Activated CD8-positive, alpha-beta T cell treated with anti-CD3 and anti-CD28 coated beads, Interleukin-2, amount 10 ng/mL, durations not matched to agents 7 days and 5 days (primary cell): ENCODE data around the gene ZNF160. TPM values are rescaled to one million over a fixed set of nuclear protein-coding genes. Genes with fewer than 3 reads are reported as not detected.
"Not testable (repeated sequence)": the region's sequence is repeated elsewhere in the genome, so short reads cannot be mapped to it uniquely, and the experiment has no call there.

Experiments used
- ATAC-seq: fragments of 150-1000 bp; cut with Tn5 transposase; one replicate; pipeline ENCODE4 v1.10.0; 2021; ENCODE audit warnings: moderate library complexity
- CTCF ChIA-PET: fragments of 350-600 bp; sonication (Branson Sonifier 250); formaldehyde crosslinking; loops from one replicate; lab custom pipeline; 2021; ENCODE audit warnings: antibody characterized with exemption; lab: Charles Lee
- POLR2A ChIA-PET: fragments of 350-600 bp; sonication (Branson Sonifier 250); formaldehyde crosslinking; loops from one replicate; lab custom pipeline; 2021; ENCODE audit warnings: antibody characterized with exemption; lab: Charles Lee
- DNase-seq: peaks from one replicate; pipeline ENCODE4 v3.0.0-alpha.2; 2020
- H3K27ac Mint-ChIP-seq: one replicate; pipeline ENCODE4 v1.8.0; 2021; ENCODE audit warnings: mild to moderate bottlenecking, mixed read lengths
- H3K27me3 Mint-ChIP-seq: one replicate; pipeline ENCODE4 v1.8.0; 2021; ENCODE audit warnings: low read depth, mixed read lengths
- H3K36me3 Mint-ChIP-seq: one replicate; pipeline ENCODE4 v1.8.0; 2021; ENCODE audit warnings: low read depth, mixed read lengths
- H3K4me1 Mint-ChIP-seq: one replicate; pipeline ENCODE4 v1.8.0; 2021; ENCODE audit warnings: low read depth, mixed read lengths
- H3K4me3 Mint-ChIP-seq: one replicate; pipeline ENCODE4 v1.8.0; 2021; ENCODE audit warnings: mild to moderate bottlenecking, mixed read lengths
- H3K9me3 Mint-ChIP-seq: one replicate; pipeline ENCODE4 v1.8.0; 2022; ENCODE audit warnings: mixed read lengths; ENCODE audit not compliant: insufficient read depth
- total RNA-seq, 2 experiments: library from RNA; stranded (reverse); gene quantifications; one replicate each; pipeline ENCODE4 v1.2.3, GENCODE V29; 2021

The ZNF160 gene
- total RNA-seq, 2 experiments from 2014 or later, result 36.5 to 42.2 TPM

DNA sequence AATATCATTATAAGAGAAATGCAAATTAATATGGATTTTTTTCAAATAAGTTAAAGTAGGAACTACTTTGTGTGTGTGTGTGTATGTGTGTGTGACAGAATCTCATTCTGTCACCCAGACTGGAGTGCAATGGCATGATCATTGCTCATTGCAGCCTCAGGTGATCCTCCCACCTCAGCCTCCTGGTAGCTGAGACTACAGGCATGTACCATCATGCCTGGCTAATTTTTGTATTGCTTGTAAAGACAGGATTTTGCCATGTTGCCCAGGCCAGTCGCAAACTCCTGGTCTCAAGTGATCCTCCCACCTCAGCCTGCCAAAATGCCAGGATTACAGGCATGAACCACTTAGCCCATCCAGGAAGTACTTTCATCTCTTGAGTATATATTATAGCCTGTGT is 61.9 kb downstream of the ZNF160 start:
- DNase-seq (no peak), ATAC-seq (no peak)
- CTCF ChIA-PET, result no interaction called here
- H3K27ac Mint-ChIP-seq, result no peak overlapping the region
- peaks cover 23% of the 10 kb centered on the region for H3K9me3 Mint-ChIP-seq
- H3K36me3 Mint-ChIP-seq, result peaks cover 10% of the 10 kb centered on the region
- no peaks in the 10 kb centered on the region for H3K4me1 Mint-ChIP-seq
- no peak overlapping the region for H3K4me3 Mint-ChIP-seq
- H3K27me3 Mint-ChIP-seq, result no peaks in the 10 kb centered on the region
- POLR2A ChIA-PET, result no interaction called here

DNA sequence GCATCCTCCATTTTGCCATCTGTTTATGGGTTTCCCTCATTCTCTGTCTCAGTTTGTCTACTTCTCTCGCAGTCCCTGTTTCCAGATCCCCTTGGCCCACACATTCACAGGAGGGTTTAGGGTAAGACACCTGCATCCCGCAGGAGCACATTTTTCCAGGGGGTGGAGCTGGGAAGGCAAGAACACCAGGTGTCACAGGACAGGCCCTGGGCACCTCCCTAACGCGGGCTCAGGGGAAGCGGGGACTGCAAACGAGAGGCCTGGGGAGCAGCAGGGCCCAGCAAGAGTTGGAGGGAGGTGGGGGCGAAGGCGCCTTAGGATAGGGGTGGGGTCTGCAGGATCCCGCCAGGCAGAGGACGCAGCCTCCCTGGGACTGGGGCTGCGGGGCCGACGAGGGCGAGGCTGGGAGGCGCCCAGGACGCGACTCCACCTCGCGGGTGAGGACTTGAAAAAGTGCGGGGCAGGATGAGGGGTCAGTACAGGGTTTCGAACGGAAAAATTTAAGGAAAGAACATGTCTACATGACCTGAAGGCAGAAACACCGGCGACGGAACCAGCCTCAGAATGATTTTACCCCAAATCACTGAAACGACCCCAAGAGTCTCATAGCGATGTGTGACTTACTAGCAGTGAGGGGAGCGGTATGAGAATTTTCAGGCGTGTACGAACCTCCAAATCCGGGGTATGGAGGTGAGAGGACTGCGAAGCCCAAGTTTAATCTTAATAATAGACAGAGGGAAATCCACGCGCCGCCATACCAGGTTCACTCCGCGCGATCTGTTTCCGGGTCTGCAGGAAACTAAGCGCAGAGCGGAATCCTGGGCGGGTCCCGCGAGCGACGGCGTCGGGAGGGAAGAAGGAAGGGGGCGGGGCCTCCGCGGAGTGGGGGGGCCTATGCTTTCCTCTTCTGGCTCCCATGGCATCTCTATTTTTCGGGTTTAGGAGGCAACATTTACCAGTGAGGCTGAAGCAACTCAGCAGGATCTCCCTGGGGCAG is 65.8 kb downstream of the ZNF160 start:
- H3K27me3 Mint-ChIP-seq, result no peaks in the 10 kb centered on the region
- no peaks in the 10 kb centered on the region for H3K4me1 Mint-ChIP-seq
- peak; percentile 49 for DNase-seq
- ChIA-PET CTCF (no interaction called here), POLR2A (no interaction called here)
- no peak for ATAC-seq
- peaks cover 11% of the 10 kb centered on the region for H3K36me3 Mint-ChIP-seq
- H3K9me3 Mint-ChIP-seq, result peaks cover 21% of the 10 kb centered on the region
- peak overlapping the region; percentile 40 for H3K4me3 Mint-ChIP-seq
- peak overlapping the region; percentile 4 for H3K27ac Mint-ChIP-seq

DNA sequence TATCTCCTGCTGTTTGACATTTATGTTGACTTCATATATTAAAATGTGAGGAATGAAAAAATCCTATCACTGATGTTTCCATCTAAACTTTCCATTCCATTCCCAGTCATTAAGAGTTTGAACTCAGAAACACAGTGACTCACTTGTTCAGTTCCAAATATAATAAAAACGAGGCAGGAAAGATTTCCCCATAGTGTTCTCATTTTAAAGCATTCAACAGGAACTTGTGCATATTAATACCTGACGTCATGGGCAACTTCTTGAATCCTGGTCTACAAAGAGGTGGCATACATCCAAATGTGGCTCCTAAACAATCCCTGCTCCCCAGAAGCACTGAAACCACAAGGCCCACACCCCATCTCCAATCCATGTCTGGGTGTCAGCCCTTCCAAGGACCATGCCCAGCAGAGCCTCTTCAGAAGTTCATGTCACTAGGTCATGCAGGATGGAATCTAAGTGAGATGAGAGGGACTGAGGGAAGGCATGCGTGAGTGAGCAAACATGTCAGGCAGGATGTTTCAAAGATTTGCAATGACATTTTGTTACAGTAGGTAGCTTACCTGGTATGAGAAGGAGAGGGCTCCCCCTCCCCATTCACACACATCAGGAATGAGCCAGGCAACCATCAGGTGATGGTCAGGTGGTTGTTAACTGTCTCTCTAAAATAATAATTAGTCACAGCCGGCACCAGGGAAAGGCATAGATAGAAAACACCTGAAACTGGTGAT is 68.1 kb downstream of the ZNF160 start:
- CTCF ChIA-PET, result no interaction called here

DNA sequence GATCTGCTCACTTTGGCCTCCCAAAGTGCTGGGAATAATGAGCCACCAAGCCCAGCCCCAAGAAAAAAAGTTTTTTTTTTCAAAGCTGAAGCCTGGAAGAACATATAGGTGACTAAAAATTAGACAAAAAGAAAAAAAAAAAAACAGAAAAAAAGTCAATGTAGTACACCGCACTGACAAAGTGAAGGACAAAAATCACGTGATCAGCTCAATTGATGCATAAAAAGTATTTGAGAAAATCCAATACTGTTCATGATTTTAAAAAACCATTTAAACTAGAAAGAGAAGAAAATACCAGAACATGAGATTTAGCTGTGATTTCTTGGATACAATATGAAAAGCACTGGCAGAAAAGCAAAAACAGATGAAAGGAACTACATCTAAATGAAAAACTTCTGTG is 69.2 kb downstream of the ZNF160 start:
- no peaks in the 10 kb centered on the region for H3K27me3 Mint-ChIP-seq
- no peak for ATAC-seq

More for the DNA sequence above, 68.1 kb downstream of the ZNF160 start:
- Mint-ChIP-seq H3K36me3 (peaks cover 11% of the 10 kb centered on the region), H3K27ac (no peak overlapping the region), H3K4me3 (no peak overlapping the region), H3K27me3 (no peaks in the 10 kb centered on the region), H3K4me1 (no peaks in the 10 kb centered on the region), H3K9me3 (peaks cover 27% of the 10 kb centered on the region)
- ATAC-seq (no peak), DNase-seq (no peak)
- POLR2A ChIA-PET, result interaction anchor here (0.6 kb wide), 1 partner anchor 684 kb away, joined by 3 read pairs; no protein-coding TSS in a partner anchor

DNA sequence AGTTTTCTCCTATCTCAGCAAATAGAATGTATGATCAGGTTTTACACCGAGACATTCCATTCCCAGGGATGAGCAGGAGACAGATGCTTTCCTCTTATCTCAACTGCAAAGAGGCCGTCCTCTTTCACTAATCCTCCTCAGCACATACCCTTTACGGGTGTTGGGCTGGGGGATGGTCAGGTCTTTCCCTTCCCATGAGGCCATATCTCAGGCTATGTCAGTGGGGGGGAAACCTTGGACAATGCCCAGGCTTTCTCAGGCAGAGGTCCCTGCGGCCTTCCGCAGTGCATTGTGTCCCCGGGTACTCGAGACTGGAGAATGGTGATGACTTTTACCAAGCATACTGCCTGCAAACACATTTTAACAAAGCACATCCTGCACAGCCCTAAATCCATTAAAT is 74.9 kb downstream of the ZNF160 start:
- H3K27ac Mint-ChIP-seq, H3K4me1 Mint-ChIP-seq, H3K27me3 Mint-ChIP-seq, ATAC-seq, H3K4me3 Mint-ChIP-seq, DNase-seq, CTCF ChIA-PET, H3K36me3 Mint-ChIP-seq, POLR2A ChIA-PET: not testable (repeated sequence)
- H3K9me3 Mint-ChIP-seq, result peaks cover 55% of the 10 kb centered on the region

More for the DNA sequence above, 69.2 kb downstream of the ZNF160 start:
- peaks cover 37% of the 10 kb centered on the region for H3K9me3 Mint-ChIP-seq
- H3K36me3 Mint-ChIP-seq, result peaks cover 11% of the 10 kb centered on the region
- ChIA-PET CTCF (no interaction called here), POLR2A (no interaction called here)
- no peaks in the 10 kb centered on the region for H3K4me1 Mint-ChIP-seq
- no peak overlapping the region for H3K4me3 Mint-ChIP-seq
- DNase-seq, result no peak
- H3K27ac Mint-ChIP-seq, result no peak overlapping the region

DNA sequence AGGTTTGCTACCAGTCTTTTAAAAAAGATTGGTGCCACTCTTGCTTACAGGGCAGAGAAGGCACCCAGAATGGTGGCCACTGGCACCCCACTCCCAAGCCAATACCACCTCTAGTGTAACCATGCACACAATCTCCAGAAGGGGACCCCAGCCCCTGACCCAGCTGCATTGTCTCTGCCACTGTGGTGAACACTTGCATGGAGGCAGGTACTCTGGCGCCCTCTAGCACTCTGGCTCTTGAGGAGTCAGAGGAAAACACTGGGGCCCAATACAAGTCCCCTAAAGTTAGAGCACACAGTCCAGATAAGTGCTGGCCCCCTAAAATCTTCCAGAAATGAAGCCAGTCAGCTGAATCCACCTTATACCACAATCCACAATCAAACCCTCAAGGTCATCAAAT is 83.5 kb downstream of the ZNF160 start:
- ChIA-PET POLR2A (no interaction called here), CTCF (no interaction called here)
- H3K36me3 Mint-ChIP-seq, result no peaks in the 10 kb centered on the region
- H3K27me3 Mint-ChIP-seq, result no peaks in the 10 kb centered on the region
- ATAC-seq (no peak), DNase-seq (peak; percentile 25)
- no peak overlapping the region for H3K27ac Mint-ChIP-seq
- H3K4me1 Mint-ChIP-seq, result no peaks in the 10 kb centered on the region
- H3K4me3 Mint-ChIP-seq, result no peak overlapping the region
- H3K9me3 Mint-ChIP-seq, result peaks cover 43% of the 10 kb centered on the region

Other genes starting within 250 kb of the ZNF160 start
- gene ZNF468, start 245.8 kb downstream of the ZNF160 start, total RNA-seq, result 10 to 100 TPM; 21.2 to 26.7 TPM
- gene ZNF320, start 205.8 kb downstream of the ZNF160 start, total RNA-seq, result 10 to 100 TPM in 1 of 2 experiments, 1 to 10 TPM in 1; 7.9 to 10.5 TPM
- gene ZNF888, start 180.0 kb downstream of the ZNF160 start, total RNA-seq, result 1 to 10 TPM; 8.1 to 8.8 TPM
- gene ZNF816, start 140.5 kb downstream of the ZNF160 start, total RNA-seq, result 10 to 100 TPM; 11.2 to 12.9 TPM
- not detected for gene ERVV-1, start 89.5 kb downstream of the ZNF160 start, total RNA-seq
- not detected for gene ERVV-2, start 58.7 kb downstream of the ZNF160 start, total RNA-seq
- 1 to 10 TPM; 1.4 to 1.9 TPM for gene ZNF415, start 29.5 kb upstream of the ZNF160 start, total RNA-seq
- gene ZNF347, start 55.6 kb upstream of the ZNF160 start, total RNA-seq, result 10 to 100 TPM; 12.8 to 13.7 TPM
- 1 to 10 TPM; 4.9 to 5.9 TPM for gene ZNF665, start 89.9 kb upstream of the ZNF160 start, total RNA-seq
- 1 to 10 TPM; 7.1 to 9.8 TPM for gene ZNF677, start 151.5 kb upstream of the ZNF160 start, total RNA-seq
- gene VN1R2, start 154.9 kb upstream of the ZNF160 start, total RNA-seq, result not detected
- gene VN1R4, start 164.3 kb upstream of the ZNF160 start, total RNA-seq, result not detected
- 1 to 10 TPM; 9.0 to 9.1 TPM for gene ZNF845, start 230.3 kb upstream of the ZNF160 start, total RNA-seq